ENCODE results near the gene RFX3.

DNA sequence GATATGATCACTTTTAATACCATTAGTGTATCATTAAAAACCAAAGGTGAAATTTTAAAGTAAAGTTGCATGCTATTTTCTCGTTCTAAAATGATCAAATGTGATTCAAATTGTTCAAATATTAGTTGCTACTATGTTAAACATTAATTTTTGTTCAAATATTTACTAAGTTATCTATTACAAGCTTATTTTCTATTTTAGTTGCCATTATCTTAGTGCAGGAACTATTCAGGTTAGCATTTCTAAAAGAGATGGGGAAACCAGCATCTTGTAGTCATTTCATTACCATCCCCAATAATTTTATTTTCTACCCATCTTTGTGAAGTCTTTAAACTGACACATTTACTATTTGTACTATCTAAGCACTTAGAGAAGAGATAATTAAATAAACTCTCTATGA is 166.0 kb downstream of the RFX3 start:
- TF ChIP-seq, protein P1, sequence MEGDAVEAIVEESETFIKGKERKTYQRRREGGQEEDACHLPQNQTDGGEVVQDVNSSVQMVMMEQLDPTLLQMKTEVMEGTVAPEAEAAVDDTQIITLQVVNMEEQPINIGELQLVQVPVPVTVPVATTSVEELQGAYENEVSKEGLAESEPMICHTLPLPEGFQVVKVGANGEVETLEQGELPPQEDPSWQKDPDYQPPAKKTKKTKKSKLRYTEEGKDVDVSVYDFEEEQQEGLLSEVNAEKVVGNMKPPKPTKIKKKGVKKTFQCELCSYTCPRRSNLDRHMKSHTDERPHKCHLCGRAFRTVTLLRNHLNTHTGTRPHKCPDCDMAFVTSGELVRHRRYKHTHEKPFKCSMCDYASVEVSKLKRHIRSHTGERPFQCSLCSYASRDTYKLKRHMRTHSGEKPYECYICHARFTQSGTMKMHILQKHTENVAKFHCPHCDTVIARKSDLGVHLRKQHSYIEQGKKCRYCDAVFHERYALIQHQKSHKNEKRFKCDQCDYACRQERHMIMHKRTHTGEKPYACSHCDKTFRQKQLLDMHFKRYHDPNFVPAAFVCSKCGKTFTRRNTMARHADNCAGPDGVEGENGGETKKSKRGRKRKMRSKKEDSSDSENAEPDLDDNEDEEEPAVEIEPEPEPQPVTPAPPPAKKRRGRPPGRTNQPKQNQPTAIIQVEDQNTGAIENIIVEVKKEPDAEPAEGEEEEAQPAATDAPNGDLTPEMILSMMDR (conservative IDR thresholded peaks at IDR 0.05 in 1 of 2, IDR thresholded peaks at IDR 0.05 in 1 of 2; ENCODE audit: low read depth in 1 of 2, low read length in 2 of 2) = no peak
- no peak for TF ChIP-seq EZH2 (IDR thresholded peaks at IDR 0.05; ENCODE audit: low read length, missing control alignments)
